Nephron progenitor cell (in vitro differentiated cells): ENCODE results near the gene ZNF385B.

Experiments
- DNase-seq: peaks from one replicate; pipeline ENCODE4 v3.0.0; 2021
- H3K27ac Mint-ChIP-seq: 2 replicates; pipeline ENCODE4 v1.8.0; 2021; ENCODE audit warnings: mild to moderate bottlenecking, moderate library complexity, mixed read lengths
- H3K27me3 Mint-ChIP-seq: 2 replicates; pipeline ENCODE4 v1.8.0; 2021; ENCODE audit warnings: mild to moderate bottlenecking, low read depth, mixed read lengths; ENCODE audit not compliant: poor library complexity
- H3K36me3 Mint-ChIP-seq: 2 replicates; pipeline ENCODE4 v1.8.0; 2021; ENCODE audit warnings: low read depth, mixed read lengths
- H3K4me1 Mint-ChIP-seq: 2 replicates; pipeline ENCODE4 v1.8.0; 2021; ENCODE audit warnings: mixed read lengths
- H3K4me3 Mint-ChIP-seq: 2 replicates; pipeline ENCODE4 v1.8.0; 2021; ENCODE audit warnings: mild to moderate bottlenecking, moderate library complexity, mixed read lengths
- H3K9me3 Mint-ChIP-seq: 2 replicates; pipeline ENCODE4 v1.8.0; 2021; ENCODE audit warnings: mild to moderate bottlenecking, moderate library complexity, mixed read lengths
- CTCF ChIP-seq: fragments of 200-600 bp; sonication (generic); IDR thresholded peaks from 2 replicates; pipeline ENCODE4 v1.5.0; 2021; ENCODE audit warnings: antibody characterized with exemption

Gene ZNF385B

GRCh38 chr2:179446476-179447141 lies 414.8 kb downstream of the ZNF385B start:
- Mint-ChIP-seq H3K4me1 (peaks cover 5% of the 10 kb centered on the region), H3K9me3 (peaks cover 5% of the 10 kb centered on the region), H3K4me3 (no peak overlapping the region), H3K27ac (no peak overlapping the region), H3K27me3 (peaks cover 3% of the 10 kb centered on the region), H3K36me3 (no peaks in the 10 kb centered on the region)
- TF ChIP-seq CTCF, result no peak
- DNase-seq, result no peak

GRCh38 chr2:179444056-179444455 lies 417.4 kb downstream of the ZNF385B start:
- no peak overlapping the region for H3K4me3 Mint-ChIP-seq
- peaks cover 3% of the 10 kb centered on the region for H3K27me3 Mint-ChIP-seq
- H3K27ac Mint-ChIP-seq, result no peak overlapping the region

GRCh38 chr2:179443180-179443579 lies 418.2 kb downstream of the ZNF385B start:
- no peak for TF ChIP-seq CTCF
- H3K27me3 Mint-ChIP-seq, result peaks cover 3% of the 10 kb centered on the region
- H3K27ac Mint-ChIP-seq, result no peak overlapping the region
- peak; percentile 11 for DNase-seq
- no peaks in the 10 kb centered on the region for H3K36me3 Mint-ChIP-seq
- no peaks in the 10 kb centered on the region for H3K9me3 Mint-ChIP-seq
- H3K4me1 Mint-ChIP-seq, result peaks cover 13% of the 10 kb centered on the region
- peak overlapping the region; percentile 39 for H3K4me3 Mint-ChIP-seq

More at GRCh38 chr2:179444056-179444455, 417.4 kb downstream of the ZNF385B start:
- Mint-ChIP-seq H3K36me3 (no peaks in the 10 kb centered on the region), H3K4me1 (peaks cover 8% of the 10 kb centered on the region), H3K9me3 (peaks cover 3% of the 10 kb centered on the region)
- DNase-seq, result no peak
- no peak for TF ChIP-seq CTCF

GRCh38 chr2:179442206-179442605 lies 419.2 kb downstream of the ZNF385B start:
- Mint-ChIP-seq H3K27me3 (peaks cover 3% of the 10 kb centered on the region), H3K27ac (no peak overlapping the region), H3K4me1 (peaks cover 13% of the 10 kb centered on the region), H3K4me3 (no peak overlapping the region), H3K36me3 (no peaks in the 10 kb centered on the region), H3K9me3 (no peaks in the 10 kb centered on the region)
- DNase-seq, result no peak
- no peak for TF ChIP-seq CTCF

- TF ChIP-seq CTCF, result no peak
- no peak overlapping the region for H3K27ac Mint-ChIP-seq
- H3K4me3 Mint-ChIP-seq, result no peak overlapping the region
- H3K36me3 Mint-ChIP-seq, result no peaks in the 10 kb centered on the region
- peaks cover 13% of the 10 kb centered on the region for H3K4me1 Mint-ChIP-seq
- H3K27me3 Mint-ChIP-seq, result peaks cover 2% of the 10 kb centered on the region
- no peaks in the 10 kb centered on the region for H3K9me3 Mint-ChIP-seq
- DNase-seq, result no peak
Measured at GRCh38 chr2:179441551-179441950, 419.9 kb downstream of the ZNF385B start.

GRCh38 chr2:179440642-179441251 lies 420.7 kb downstream of the ZNF385B start:
- Mint-ChIP-seq H3K27ac (no peak overlapping the region), H3K27me3 (no peaks in the 10 kb centered on the region), H3K4me1 (peaks cover 13% of the 10 kb centered on the region), H3K9me3 (no peaks in the 10 kb centered on the region), H3K36me3 (no peaks in the 10 kb centered on the region), H3K4me3 (no peak overlapping the region)
- DNase-seq, result no peak
- TF ChIP-seq CTCF, result peak; percentile 39
